OCI-LY1 (cell line): Measurements from ENCODE around the gene BCL2A1.

Experiments used
- H2AFZ ChIP-seq: fragments of 200-600 bp; sonication (generic), shearing (Covaris generic); 2 replicates; pipeline ENCODE4 v1.6.0; 2014; ENCODE audit warnings: antibody characterized with exemption, mild to moderate bottlenecking, low read length
- H3F3A ChIP-seq: fragments of 200-600 bp; sonication (generic), shearing (Covaris generic); 2 replicates; pipeline ENCODE4 v1.6.0; 2014; ENCODE audit warnings: mild to moderate bottlenecking, antibody characterized with exemption, low read length, moderate library complexity; ENCODE audit not compliant: insufficient read depth
- H3K27ac ChIP-seq: fragments of 200-600 bp; sonication (generic); 2 replicates; pipeline ENCODE4 v1.5.1; 2014; ENCODE audit warnings: low read length, mixed run types, mild to moderate bottlenecking, low read depth; ENCODE audit not compliant: poor library complexity, severe bottlenecking
- H3K27me3 ChIP-seq: fragments of 200-600 bp; sonication (generic); 2 replicates; pipeline ENCODE4 v1.6.0; 2014; ENCODE audit warnings: antibody characterized with exemption, mild to moderate bottlenecking, low read length, moderate library complexity; ENCODE audit not compliant: insufficient read depth
- H3K36me3 ChIP-seq: fragments of 200-600 bp; sonication (generic); 2 replicates; pipeline ENCODE4 v1.6.1; 2014; ENCODE audit warnings: mild to moderate bottlenecking, antibody characterized with exemption, low read length, moderate library complexity, mixed read lengths; ENCODE audit not compliant: insufficient read depth
- H3K4me1 ChIP-seq: fragments of 200-600 bp; sonication (generic); 2 replicates; pipeline ENCODE4 v1.5.1; 2014; ENCODE audit warnings: mild to moderate bottlenecking, low read length, moderate library complexity; ENCODE audit not compliant: insufficient read depth, severe bottlenecking
- H3K4me2 ChIP-seq: fragments of 200-600 bp; sonication (generic), shearing (Covaris generic); 2 replicates; pipeline ENCODE4 v1.6.1; 2014; ENCODE audit warnings: low read length
- H3K4me3 ChIP-seq: fragments of 200-600 bp; sonication (generic); 2 replicates; pipeline ENCODE4 v1.5.1; 2014; ENCODE audit warnings: low read length, low read depth, mild to moderate bottlenecking, mixed read lengths; ENCODE audit not compliant: poor library complexity, severe bottlenecking
- H3K79me2 ChIP-seq: fragments of 200-600 bp; shearing (Covaris generic); 2 replicates; pipeline ENCODE4 v1.6.1; 2016; ENCODE audit warnings: mixed run types, low read length, mixed read lengths; ENCODE audit not compliant: insufficient read depth
- H3K9ac ChIP-seq: fragments of 200-600 bp; sonication (generic), shearing (Covaris generic); 2 replicates; pipeline ENCODE4 v1.6.1; 2014; ENCODE audit warnings: mild to moderate bottlenecking, low read length, mixed read lengths
- H3K9me2 ChIP-seq: fragments of 200-600 bp; sonication (generic), shearing (Covaris generic); 2 replicates; pipeline ENCODE4 v1.6.1; 2014; ENCODE audit warnings: low read depth, mild to moderate bottlenecking, low read length, mixed read lengths
- H3K9me3 ChIP-seq: fragments of 200-600 bp; shearing (Covaris generic); 2 replicates; pipeline ENCODE4 v1.6.1; 2014; ENCODE audit warnings: low read length, mixed read lengths
- H4K20me1 ChIP-seq: fragments of 200-600 bp; sonication (generic), shearing (Covaris generic); 2 replicates; pipeline ENCODE4 v1.6.0; 2016; ENCODE audit warnings: mild to moderate bottlenecking, low read length; ENCODE audit not compliant: insufficient read depth
- EZH2 ChIP-seq: fragments of 200-600 bp; sonication (generic), shearing (Covaris generic); IDR thresholded peaks from 2 replicates; pipeline ENCODE4 v1.8.0; 2017; ENCODE audit warnings: borderline replicate concordance, mixed run types, mild to moderate bottlenecking, antibody characterized with exemption, low read length, moderate library complexity, mixed read lengths
- TF ChIP-seq, protein P1 (sequence below): fragments of 200-600 bp; sonication (generic), shearing (Covaris generic); IDR thresholded peaks from 2 replicates; pipeline ENCODE4 v1.5.1; 2017; ENCODE audit warnings: mild to moderate bottlenecking, antibody characterized with exemption, low read length, moderate library complexity, mixed read lengths

BCL2A1 gene

GRCh38 chr15:79947009-79947408 is 24.0 kb downstream of the BCL2A1 start:
- peaks cover 8% of the 10 kb centered on the region for H3K4me1 ChIP-seq
- TF ChIP-seq, protein P1, sequence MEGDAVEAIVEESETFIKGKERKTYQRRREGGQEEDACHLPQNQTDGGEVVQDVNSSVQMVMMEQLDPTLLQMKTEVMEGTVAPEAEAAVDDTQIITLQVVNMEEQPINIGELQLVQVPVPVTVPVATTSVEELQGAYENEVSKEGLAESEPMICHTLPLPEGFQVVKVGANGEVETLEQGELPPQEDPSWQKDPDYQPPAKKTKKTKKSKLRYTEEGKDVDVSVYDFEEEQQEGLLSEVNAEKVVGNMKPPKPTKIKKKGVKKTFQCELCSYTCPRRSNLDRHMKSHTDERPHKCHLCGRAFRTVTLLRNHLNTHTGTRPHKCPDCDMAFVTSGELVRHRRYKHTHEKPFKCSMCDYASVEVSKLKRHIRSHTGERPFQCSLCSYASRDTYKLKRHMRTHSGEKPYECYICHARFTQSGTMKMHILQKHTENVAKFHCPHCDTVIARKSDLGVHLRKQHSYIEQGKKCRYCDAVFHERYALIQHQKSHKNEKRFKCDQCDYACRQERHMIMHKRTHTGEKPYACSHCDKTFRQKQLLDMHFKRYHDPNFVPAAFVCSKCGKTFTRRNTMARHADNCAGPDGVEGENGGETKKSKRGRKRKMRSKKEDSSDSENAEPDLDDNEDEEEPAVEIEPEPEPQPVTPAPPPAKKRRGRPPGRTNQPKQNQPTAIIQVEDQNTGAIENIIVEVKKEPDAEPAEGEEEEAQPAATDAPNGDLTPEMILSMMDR = no peak
- no peak for TF ChIP-seq EZH2
- H3K9me3 ChIP-seq = no peaks in the 10 kb centered on the region
- H3K9me2 ChIP-seq = no peaks in the 10 kb centered on the region
- H4K20me1 ChIP-seq = no peaks in the 10 kb centered on the region
- no peak overlapping the region for H3K27ac ChIP-seq
- no peak overlapping the region for H3K4me3 ChIP-seq
- H3K36me3 ChIP-seq = no peaks in the 10 kb centered on the region; the same call in 1 of the 2 replicates
- no peaks in the 10 kb centered on the region for H3K79me2 ChIP-seq
- H3K4me2 ChIP-seq = no peak overlapping the region
- 0 out of 2 replicates have a peak, but pooled peaks cover 5% of the 10 kb centered on the region for H3K27me3 ChIP-seq
- H3F3A ChIP-seq = no peaks in the 10 kb centered on the region
- no peak overlapping the region for H3K9ac ChIP-seq
- H2AFZ ChIP-seq = no peak overlapping the region

DNA sequence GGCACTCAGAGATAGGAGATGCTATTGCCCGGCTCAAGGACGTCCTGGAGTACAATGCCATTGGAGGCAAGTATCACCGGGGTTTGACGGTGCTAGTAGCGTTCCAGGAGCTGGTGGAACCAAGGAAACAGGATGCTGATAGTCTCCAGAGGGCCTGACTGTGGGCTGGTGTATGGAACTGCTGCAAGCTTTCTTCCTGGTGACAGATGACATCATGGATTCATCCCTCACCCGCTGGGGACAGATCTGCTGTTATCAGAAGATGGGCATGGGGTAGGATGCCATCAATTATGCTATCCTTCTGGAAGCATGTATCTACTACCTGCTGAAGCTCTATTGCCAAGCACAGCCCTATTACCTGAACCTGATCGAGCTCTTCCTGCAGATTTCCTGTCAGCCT is 26.4 kb downstream of the BCL2A1 start:
- H3K27ac ChIP-seq = no peak overlapping the region
- H3K4me1 ChIP-seq = peaks cover 8% of the 10 kb centered on the region
- no peak overlapping the region for H3K9ac ChIP-seq
- no peaks in the 10 kb centered on the region for H3K9me2 ChIP-seq
- H2AFZ ChIP-seq = no peak overlapping the region
- H3K4me3 ChIP-seq = no peak overlapping the region
- 0 out of 2 replicates have a peak, but pooled peaks cover 5% of the 10 kb centered on the region for H3K27me3 ChIP-seq
- H3K79me2 ChIP-seq = no peaks in the 10 kb centered on the region
- no peaks in the 10 kb centered on the region for H3F3A ChIP-seq
- TF ChIP-seq EZH2 = no peak
- TF ChIP-seq, protein P1 = no peak
- no peaks in the 10 kb centered on the region for H3K9me3 ChIP-seq
- no peak overlapping the region for H3K4me2 ChIP-seq
- no peaks in the 10 kb centered on the region for H4K20me1 ChIP-seq
- no peaks in the 10 kb centered on the region; the same call in 1 of the 2 replicates for H3K36me3 ChIP-seq

GRCh38 chr15:79943820-79944219 is 27.2 kb downstream of the BCL2A1 start:
- TF ChIP-seq, protein P1 = no peak
- no peak for TF ChIP-seq EZH2
- no peaks in the 10 kb centered on the region; the same call in 1 of the 2 replicates for H3K36me3 ChIP-seq
- H3K4me3 ChIP-seq = no peak overlapping the region
- no peak overlapping the region for H3K4me2 ChIP-seq
- no peaks in the 10 kb centered on the region for H3K9me2 ChIP-seq
- no peaks in the 10 kb centered on the region for H4K20me1 ChIP-seq
- peaks cover 8% of the 10 kb centered on the region for H3K4me1 ChIP-seq
- H3K27ac ChIP-seq = no peak overlapping the region
- no peak overlapping the region for H3K9ac ChIP-seq
- H3K27me3 ChIP-seq = 0 out of 2 replicates have a peak, but pooled peaks cover 5% of the 10 kb centered on the region
- no peaks in the 10 kb centered on the region for H3F3A ChIP-seq
- H3K79me2 ChIP-seq = no peaks in the 10 kb centered on the region
- no peaks in the 10 kb centered on the region for H3K9me3 ChIP-seq
- H2AFZ ChIP-seq = no peak overlapping the region
